Spleen (tissue), 11 donors: Measurements from ENCODE around the gene BCAS4. TPM values are rescaled to one million over a fixed set of nuclear protein-coding genes. Genes with fewer than 3 reads are reported as not detected.
"Not testable (repeated sequence)": the region's sequence is repeated elsewhere in the genome, so short reads cannot be mapped to it uniquely, and the experiment has no call there.

Source experiments
- DNase-seq: peaks from one replicate; pipeline ENCODE4 v3.0.0-alpha.2; 2020
- H3K27ac ChIP-seq, 8 donors: fragments of 200-600 bp; sonication (generic) in 7 of 8; 1 replicate in 4 of 8; 2 replicates in 4 of 8; pipeline versions ENCODE4 v1.5.0 to v1.8.0; 2016 to 2021; ENCODE audit warnings: inconsistent platforms in 4 of 8, mild to moderate bottlenecking in 4 of 8, moderate library complexity in 1 of 8
- H3K27me3 ChIP-seq, 7 donors: fragments of 200-600 bp; sonication (generic) in 6 of 7; replicated peaks in 1 of 7; 1 replicate in 4 of 7; 2 replicates in 3 of 7; pipeline versions ENCODE4 v1.5.0 to v1.8.0; 2016 to 2021; ENCODE audit warnings: inconsistent platforms in 3 of 7, mild to moderate bottlenecking in 1 of 7
- H3K36me3 ChIP-seq, 6 donors: fragments of 200-600 bp; sonication (generic) in 5 of 6; 1 replicate in 4 of 6; 2 replicates in 2 of 6; pipeline versions ENCODE4 v1.5.0 to v1.8.0; 2016 to 2021; ENCODE audit warnings: inconsistent platforms in 2 of 6
- H3K4me1 ChIP-seq, 6 donors: fragments of 200-600 bp; sonication (generic) in 5 of 6; 1 replicate in 3 of 6; 2 replicates in 3 of 6; pipeline versions ENCODE4 v1.5.0 to v1.8.0; 2016 to 2021; ENCODE audit warnings: inconsistent platforms in 3 of 6
- H3K4me3 ChIP-seq, 8 donors: fragments of 200-600 bp; sonication (generic) in 7 of 8; 1 replicate in 4 of 8; 2 replicates in 4 of 8; pipeline versions ENCODE4 v1.5.0 to v1.8.0; 2016 to 2021; ENCODE audit warnings: inconsistent platforms in 4 of 8, mild to moderate bottlenecking in 4 of 8, moderate library complexity in 2 of 8
- H3K9me3 ChIP-seq, 8 donors: fragments of 200-600 bp; sonication (generic) in 7 of 8; 1 replicate in 4 of 8; 2 replicates in 4 of 8; pipeline versions ENCODE4 v1.5.0 to v1.8.0; 2016 to 2021; ENCODE audit warnings: inconsistent platforms in 4 of 8
- POLR2A ChIP-seq, 3 donors: fragments of 450-650 bp; IDR thresholded peaks; one replicate each; pipeline ENCODE4 v1.5.1; 2017; ENCODE audit warnings: antibody characterized with exemption in 3 of 3, mild to moderate bottlenecking in 1 of 3
- POLR2AphosphoS5 ChIP-seq, 3 donors: sonication (generic); formaldehyde crosslinking; IDR thresholded peaks; one replicate each; pipeline ENCODE4 v1.5.1; 2017; ENCODE audit warnings: antibody characterized with exemption in 3 of 3
- WGBS, 5 donors: extraction: QIAGEN DNeasy Blood & Tissue Kit in 3 of 5; methylation state at CpG; one replicate each; pipeline versions ENCODE4 v1.1.5 to v1.1.7; 2013 to 2018; 5-methylcytosine and 5-hydroxymethylcytosine counted together
- intact Hi-C: fragments of 100-400 bp; cut with DNase I; formaldehyde crosslinking; loops from one replicate; pipeline ENCODE4 v1.15.0; 2023; ENCODE audit warnings: low total_unique reads
- polyA plus RNA-seq, 3 donors: library from polyadenylated mRNA; stranded (reverse); fragments of 200-250 nt; gene quantifications; one replicate each; pipeline ENCODE4 v1.2.1, GENCODE V29; 2013
- total RNA-seq, 7 donors: library from RNA; depleted of rRNA in 3 of 7; stranded (reverse); fragments of >200 nt in 3 of 7; fragmentation: NEBNext Ultra II Directional in 4 of 7; extraction: Animal tissue kit (Norgen Biotek cat#: 25700) in 4 of 7; gene quantifications; one replicate each; pipeline versions ENCODE4 v1.1.0 to v1.2.1, GENCODE V29; 2016 to 2021
- TF ChIP-seq, protein P1 (sequence below), 11 experiments: fragments of 200-600 bp in 7 of 11; fragments of 450-650 bp in 4 of 11; sonication (generic) in 4 of 11; IDR thresholded peaks in 8 of 11; conservative IDR thresholded peaks in 3 of 11; 1 replicate in 7 of 11; 2 replicates in 4 of 11; pipeline versions ENCODE4 v1.4.0 to v1.8.0; 2016 to 2021; ENCODE audit warnings: antibody characterized with exemption in 11 of 11, inconsistent platforms in 4 of 11, mild to moderate bottlenecking in 1 of 11
- donor health status: healthy with polysubstance abuse.
- donor health status: DM: no; HTN: no; CAD: no; lungs with moderate emphysema.
- donor health status: DM: no; HTN: no; CAD: no.
- donor health status: Bipolar disorder and iron deficiency.
- donor health status: healthy.
- donor health status: DM: no; HTN: no; CAD: no.
- donor health status: DM: yes; HTN: yes; CAD: no.

BCAS4 gene
- total and polyA plus RNA-seq, 10 donors: 11.8 to 33.3 (median 19.7) TPM

- peaks cover 0 to 6% (median 0%) of the 10 kb centered on the region in 7 donors for H3K27me3 ChIP-seq
- H3K27ac ChIP-seq: peak overlapping the region in 7 of 8 donors; percentile 15 to 84 (median 66)
- H3K9me3 ChIP-seq: no peaks in the 10 kb centered on the region
- 79 to 91% (median 90%) methylated on average over 7 of the region's 7 CpGs for WGBS, 5 donors
- peaks cover 7 to 81% (median 29%) of the 10 kb centered on the region in 6 donors for H3K4me1 ChIP-seq
- peak; percentile 31 for DNase-seq
- intact Hi-C loops: loop anchor here (10.0 kb wide), 1 partner anchor 506 kb away; no protein-coding TSS in a partner anchor
- H3K4me3 ChIP-seq: no peak overlapping the region
- no peaks in the 10 kb centered on the region for H3K36me3 ChIP-seq
- TF ChIP-seq, protein P1, sequence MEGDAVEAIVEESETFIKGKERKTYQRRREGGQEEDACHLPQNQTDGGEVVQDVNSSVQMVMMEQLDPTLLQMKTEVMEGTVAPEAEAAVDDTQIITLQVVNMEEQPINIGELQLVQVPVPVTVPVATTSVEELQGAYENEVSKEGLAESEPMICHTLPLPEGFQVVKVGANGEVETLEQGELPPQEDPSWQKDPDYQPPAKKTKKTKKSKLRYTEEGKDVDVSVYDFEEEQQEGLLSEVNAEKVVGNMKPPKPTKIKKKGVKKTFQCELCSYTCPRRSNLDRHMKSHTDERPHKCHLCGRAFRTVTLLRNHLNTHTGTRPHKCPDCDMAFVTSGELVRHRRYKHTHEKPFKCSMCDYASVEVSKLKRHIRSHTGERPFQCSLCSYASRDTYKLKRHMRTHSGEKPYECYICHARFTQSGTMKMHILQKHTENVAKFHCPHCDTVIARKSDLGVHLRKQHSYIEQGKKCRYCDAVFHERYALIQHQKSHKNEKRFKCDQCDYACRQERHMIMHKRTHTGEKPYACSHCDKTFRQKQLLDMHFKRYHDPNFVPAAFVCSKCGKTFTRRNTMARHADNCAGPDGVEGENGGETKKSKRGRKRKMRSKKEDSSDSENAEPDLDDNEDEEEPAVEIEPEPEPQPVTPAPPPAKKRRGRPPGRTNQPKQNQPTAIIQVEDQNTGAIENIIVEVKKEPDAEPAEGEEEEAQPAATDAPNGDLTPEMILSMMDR (IDR thresholded peaks at IDR 0.05 in 8 of 11, conservative IDR thresholded peaks at IDR 0.05 in 3 of 11): no peak
- TF ChIP-seq POLR2AphosphoS5 (IDR thresholded peaks at IDR 0.05) (no peak), POLR2A (IDR thresholded peaks at IDR 0.05) (no peak)
Measured at GRCh38 chr20:50798650-50799049, 3.8 kb downstream of the BCAS4 start.

GRCh38 chr20:50799176-50799889, 4.5 kb downstream of the BCAS4 start:
- H3K4me3 ChIP-seq: peak overlapping the region in 1 of 8 donors; percentile 19
- intact Hi-C loops: loop anchor here (10.0 kb wide), 1 partner anchor 505 kb away; no protein-coding TSS in a partner anchor
- H3K27me3 ChIP-seq: peaks cover 0 to 6% (median 0%) of the 10 kb centered on the region in 7 donors
- H3K36me3 ChIP-seq: no peaks in the 10 kb centered on the region
- 72 to 93% (median 81%) methylated on average over 10 to 13 of the region's 13 CpGs for WGBS, 5 donors
- H3K27ac ChIP-seq: peak overlapping the region in 6 of 8 donors; percentile 17 to 84 (median 70)
- TF ChIP-seq POLR2AphosphoS5 (IDR thresholded peaks at IDR 0.05) (no peak), POLR2A (IDR thresholded peaks at IDR 0.05) (no peak)
- TF ChIP-seq, protein P1 (IDR thresholded peaks at IDR 0.05 in 8 of 11, conservative IDR thresholded peaks at IDR 0.05 in 3 of 11): no peak
- H3K9me3 ChIP-seq: no peaks in the 10 kb centered on the region
- peaks cover 1 to 81% (median 26%) of the 10 kb centered on the region in 6 donors for H3K4me1 ChIP-seq
- DNase-seq: peak; percentile 72

GRCh38 chr20:50799890-50800550, 5.2 kb downstream of the BCAS4 start:
- Histone ChIP-seq H3K36me3 (no peaks in the 10 kb centered on the region), H3K27ac (peak overlapping the region in 5 of 8 donors; percentile 64 to 84 (median 73)), H3K4me1 (peaks cover 2 to 82% (median 28%) of the 10 kb centered on the region in 6 donors), H3K4me3 (peak overlapping the region in 1 of 8 donors; percentile 19), H3K27me3 (peaks cover 0 to 5% (median 0%) of the 10 kb centered on the region in 7 donors), H3K9me3 (no peaks in the 10 kb centered on the region)
- TF ChIP-seq, protein P1 (IDR thresholded peaks at IDR 0.05 in 8 of 11, conservative IDR thresholded peaks at IDR 0.05 in 3 of 11): no peak
- TF ChIP-seq POLR2A (IDR thresholded peaks at IDR 0.05) (no peak), POLR2AphosphoS5 (IDR thresholded peaks at IDR 0.05) (peak in 1 of 3 donors; percentile 30)
- DNase-seq: peak; percentile 65
- intact Hi-C loops: loop anchor here (10.0 kb wide), 1 partner anchor 505 kb away; no protein-coding TSS in a partner anchor
- 72 to 78% (median 77%) methylated on average over 8 of the region's 8 CpGs for WGBS, 5 donors

DNA sequence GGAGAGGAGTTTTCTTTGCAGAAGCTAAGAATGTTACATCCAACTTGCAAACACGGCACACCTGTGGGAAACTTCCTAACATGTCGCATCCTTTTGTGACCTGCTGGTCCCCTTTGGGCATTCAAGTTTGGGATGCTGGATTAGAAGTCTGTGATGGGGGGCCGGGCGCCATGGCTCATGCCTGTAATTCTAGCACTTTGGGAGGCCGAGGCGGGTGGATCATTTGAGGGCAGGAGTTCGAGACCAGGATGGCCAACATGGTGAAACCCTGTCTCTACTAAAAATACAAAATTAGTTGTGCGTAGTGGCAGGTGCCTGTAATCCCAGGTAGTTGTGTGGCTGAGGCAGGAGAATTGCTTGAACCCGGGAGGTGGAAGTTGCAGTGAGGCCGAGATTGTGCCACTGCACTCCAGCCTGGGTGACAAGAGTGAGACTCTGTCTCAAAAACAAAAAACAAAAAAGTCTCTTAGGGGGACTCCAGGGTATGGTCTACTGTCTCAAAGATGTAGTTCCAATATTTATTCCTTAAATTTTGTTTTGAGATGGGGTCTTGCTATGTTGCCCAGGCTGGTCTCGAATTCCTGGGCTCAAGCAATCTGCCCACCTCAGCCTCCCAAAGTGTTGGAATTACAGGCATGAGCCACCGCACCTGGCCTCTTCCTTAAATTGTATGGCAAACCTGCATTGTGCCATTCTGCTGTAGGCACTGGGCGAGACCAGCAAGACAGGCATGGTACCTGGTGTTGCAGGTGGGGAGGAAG, 6.3 kb downstream of the BCAS4 start:
- H3K27me3 ChIP-seq, H3K4me3 ChIP-seq, H3K9me3 ChIP-seq, intact Hi-C loops, H3K36me3 ChIP-seq: not testable (repeated sequence)
- Histone ChIP-seq H3K4me1 (peaks cover 0 to 82% (median 31%) of the 10 kb centered on the region in 6 donors), H3K27ac (peak overlapping the region in 2 of 8 donors; percentile 66 to 84)
- 91 to 94% (median 93%) methylated on average over 13 of the region's 13 CpGs for WGBS, 5 donors
- DNase-seq: peak; percentile 31
